ENCODE results near the gene COL4A2.
"Not testable (repeated sequence)": the region's sequence is repeated elsewhere in the genome, so short reads cannot be mapped to it uniquely, and the experiment has no call there.

COL4A2 gene

GRCh38 chr13:110308656-110309359 is 1.7 kb downstream of the COL4A2 start:
- no peak for DNase-seq

- no peak for DNase-seq
Measured at GRCh38 chr13:110309661-110310524, 2.8 kb downstream of the COL4A2 start.

- DNase-seq, result no peak
Measured at GRCh38 chr13:110310541-110311442, 3.7 kb downstream of the COL4A2 start.

- no peak for DNase-seq
Measured at GRCh38 chr13:110311443-110312338, 4.6 kb downstream of the COL4A2 start.

GRCh38 chr13:110312339-110313031 is 5.4 kb downstream of the COL4A2 start:
- no peak for DNase-seq

- DNase-seq, result not testable (repeated sequence)
Measured at GRCh38 chr13:110313261-110313660, 6.2 kb downstream of the COL4A2 start.

GRCh38 chr13:110313733-110314132 is 6.6 kb downstream of the COL4A2 start:
- not testable (repeated sequence) for DNase-seq

- DNase-seq, result no peak
Measured at GRCh38 chr13:110314516-110315245, 7.6 kb downstream of the COL4A2 start.

- DNase-seq, result no peak
Measured at GRCh38 chr13:110316196-110316595, 9.1 kb downstream of the COL4A2 start.

GRCh38 chr13:110317093-110317492 is 10.0 kb downstream of the COL4A2 start:
- DNase-seq, result no peak

- DNase-seq, result no peak
Measured at GRCh38 chr13:110317496-110318195, 10.6 kb downstream of the COL4A2 start.

GRCh38 chr13:110318920-110319319 is 11.8 kb downstream of the COL4A2 start:
- no peak for DNase-seq

GRCh38 chr13:110319397-110319773 is 12.3 kb downstream of the COL4A2 start:
- DNase-seq, result no peak

- DNase-seq, result no peak
Measured at GRCh38 chr13:110319774-110320509, 12.9 kb downstream of the COL4A2 start.

- no peak for DNase-seq
Measured at GRCh38 chr13:110320645-110321044, 13.6 kb downstream of the COL4A2 start.

GRCh38 chr13:110321573-110321972 is 14.5 kb downstream of the COL4A2 start:
- DNase-seq, result not testable (repeated sequence)

GRCh38 chr13:110322126-110322827 is 15.2 kb downstream of the COL4A2 start:
- DNase-seq, result no peak

- no peak for DNase-seq
Measured at GRCh38 chr13:110322828-110323171, 15.7 kb downstream of the COL4A2 start.

Measured in SIG-M5 (cell line).